HCT116 (cell line): ENCODE data around the gene ATXN7L1. TPM values are rescaled to one million over a fixed set of nuclear protein-coding genes. Genes with fewer than 3 reads are reported as not detected.

Source experiments
- ATAC-seq: fragments of 200-7000 bp; cut with Tn5 transposase; 2 replicates; pipeline ENCODE4 v1.9.1; 2020; ENCODE audit warnings: mild to moderate bottlenecking, moderate library complexity
- BruUV-seq: library from RNA; stranded (reverse); fragments of 400-500 nt; replicated peaks from 2 replicates; lab custom pipeline; 2021; lab: Mats Ljungman, UMichigan
- CTCF ChIA-PET: fragments of 300-600 bp; sonication (Branson Sonifier 250); formaldehyde crosslinking; loops from one replicate; lab custom pipeline; 2021; ENCODE audit warnings: antibody characterized with exemption; lab: Charles Lee
- POLR2A ChIA-PET: fragments of 300-600, 350-600 bp; sonication (Branson Sonifier 250); formaldehyde crosslinking; loops from one replicate; lab custom pipeline; 2021; ENCODE audit warnings: antibody characterized with exemption; lab: Charles Lee
- RAD21 ChIA-PET, 2 experiments: fragments of 300-600 bp; sonication (Branson Sonifier 250); formaldehyde crosslinking; loops; one replicate each; lab custom pipeline; 2023; ENCODE audit warnings: low total read pairs in 2 of 2; ENCODE audit not compliant: uncharacterized antibody in 2 of 2, unreplicated experiment in 2 of 2, low non-redundant PET in 1 of 2; lab: Charles Lee
- DNase-seq: peaks from one replicate; pipeline ENCODE4 v3.0.0-alpha.2; 2010; ENCODE audit warnings: low read depth, low spot score
- H2AFZ ChIP-seq: fragments of 200-600 bp; shearing (Covaris generic), sonication (generic); 2 replicates; pipeline ENCODE4 v1.6.1; 2017; ENCODE audit warnings: low read depth, mixed run types, mixed read lengths, antibody characterized with exemption, low read length; ENCODE audit not compliant: poor library complexity, severe bottlenecking
- H3K27ac ChIP-seq: 2 replicates; pipeline ENCODE4 v1.5.1; 2012; ENCODE audit warnings: low read depth, low read length
- H3K27me3 ChIP-seq: fragments of 200-600 bp; sonication (generic); 2 replicates; pipeline ENCODE4 v1.6.1; 2016; ENCODE audit warnings: mixed run types, low read length, mixed read lengths; ENCODE audit not compliant: insufficient read depth
- H3K36me3 ChIP-seq, 2 experiments: fragments of 200-500 bp in 1 of 2; fragments of 200-600 bp in 1 of 2; sonication (Bioruptor generic) in 1 of 2; sonication (generic) in 1 of 2; 2 replicates each; pipeline versions ENCODE4 v1.5.1 to v1.6.1; 2014 to 2016; ENCODE audit warnings: low read length in 2 of 2, inconsistent platforms in 1 of 2, mixed read lengths in 1 of 2, mixed run types in 1 of 2; ENCODE audit not compliant: insufficient read depth in 2 of 2, control insufficient read depth in 1 of 2
- H3K4me1 ChIP-seq, 2 experiments: fragments of 200-600 bp in 1 of 2; sonication (generic) in 1 of 2; 2 replicates each; pipeline versions ENCODE4 v1.5.1 to v1.6.1; 2012 to 2017; ENCODE audit warnings: low read length in 2 of 2, inconsistent platforms in 1 of 2, mild to moderate bottlenecking in 1 of 2, mixed read lengths in 1 of 2, mixed run types in 1 of 2, moderate library complexity in 1 of 2; ENCODE audit not compliant: insufficient read depth in 2 of 2, control insufficient read depth in 1 of 2
- H3K4me2 ChIP-seq: fragments of 200-600 bp; sonication (generic); 2 replicates; pipeline ENCODE4 v1.6.1; 2017; ENCODE audit warnings: mixed run types, low read length, mixed read lengths
- H3K4me3 ChIP-seq, 2 experiments: fragments of 200-600 bp in 1 of 2; sonication (generic) in 1 of 2; replicated peaks in 1 of 2; 2 replicates each; pipeline ENCODE4 v1.5.1; 2011 to 2016; ENCODE audit warnings: low read length in 2 of 2, control low read depth in 1 of 2, low read depth in 1 of 2, mild to moderate bottlenecking in 1 of 2, mixed read lengths in 1 of 2, mixed run types in 1 of 2
- H3K79me2 ChIP-seq: fragments of 200-600 bp; sonication (generic); 2 replicates; pipeline ENCODE4 v1.6.1; 2017; ENCODE audit warnings: mild to moderate bottlenecking, mixed run types, low read length, moderate library complexity, mixed read lengths; ENCODE audit not compliant: insufficient read depth
- H3K9ac ChIP-seq: fragments of 200-600 bp; sonication (generic); 2 replicates; pipeline ENCODE4 v1.6.1; 2016; ENCODE audit warnings: low read length, mixed read lengths
- H3K9me2 ChIP-seq: fragments of 200-600 bp; sonication (generic), shearing (Covaris generic); 2 replicates; pipeline ENCODE4 v1.6.1; 2017; ENCODE audit warnings: mixed run types, mild to moderate bottlenecking, moderate library complexity; ENCODE audit not compliant: insufficient read depth
- H3K9me3 ChIP-seq, 2 experiments: fragments of 200-500 bp in 1 of 2; fragments of 200-600 bp in 1 of 2; sonication (Bioruptor generic) in 1 of 2; sonication (generic) in 1 of 2; 2 replicates each; pipeline ENCODE4 v1.6.1; 2014 to 2017; ENCODE audit warnings: low read length in 2 of 2, mixed read lengths in 2 of 2, inconsistent platforms in 1 of 2, low read depth in 1 of 2, mild to moderate bottlenecking in 1 of 2, mixed run types in 1 of 2, moderate library complexity in 1 of 2; ENCODE audit not compliant: control insufficient read depth in 1 of 2, insufficient read depth in 1 of 2
- H4K20me1 ChIP-seq: fragments of 200-600 bp; sonication (generic), shearing (Covaris generic); 2 replicates; pipeline ENCODE4 v1.6.1; 2017; ENCODE audit warnings: mixed run types, mild to moderate bottlenecking, moderate library complexity; ENCODE audit not compliant: insufficient read depth
- CBX3 ChIP-seq: IDR thresholded peaks from 2 replicates; pipeline ENCODE4 v1.6.1; 2012; ENCODE audit warnings: low read depth
- CEBPB ChIP-seq: IDR thresholded peaks from 2 replicates; pipeline ENCODE4 v1.6.1; 2012; ENCODE audit warnings: low read depth
- CTCF ChIP-seq, 3 experiments: fragments of 200-600 bp in 1 of 3; sonication (generic) in 1 of 3; IDR thresholded peaks in 2 of 3; conservative IDR thresholded peaks in 1 of 3; 2 replicates each; pipeline ENCODE4 v1.5.1; 2012 to 2017; ENCODE audit warnings: low read depth in 2 of 3, low read length in 2 of 3, antibody characterized with exemption in 1 of 3, borderline replicate concordance in 1 of 3, control low read depth in 1 of 3, mild to moderate bottlenecking in 1 of 3, mixed read lengths in 1 of 3, mixed run types in 1 of 3, moderate library complexity in 1 of 3; ENCODE audit not compliant: insufficient read depth in 1 of 3
- EZH2 ChIP-seq: fragments of 200-600 bp; sonication (generic); IDR thresholded peaks from 2 replicates; pipeline ENCODE4 v1.6.1; 2017; ENCODE audit warnings: antibody characterized with exemption, mixed run types
- EZH2phosphoT487 ChIP-seq: fragments of 200-600 bp; IDR thresholded peaks from 2 replicates; pipeline ENCODE4 v1.6.1; 2018; ENCODE audit warnings: antibody characterized with exemption, borderline replicate concordance
- FOSL1 ChIP-seq: IDR thresholded peaks from 2 replicates; pipeline ENCODE4 v1.6.1; 2012; ENCODE audit warnings: low read depth
- JUND ChIP-seq: IDR thresholded peaks from 2 replicates; pipeline ENCODE4 v1.6.1; 2012
- MAX ChIP-seq: IDR thresholded peaks from 2 replicates; pipeline ENCODE4 v1.6.1; 2012
- POLR2A ChIP-seq: IDR thresholded peaks from 2 replicates; pipeline ENCODE4 v1.7.0; 2011; ENCODE audit warnings: borderline replicate concordance; ENCODE audit not compliant: insufficient read depth, insufficient read length; ENCODE audit errors: extremely low read depth
- POLR2AphosphoS5 ChIP-seq: IDR thresholded peaks from 2 replicates; pipeline ENCODE4 v1.6.1; 2011; ENCODE audit warnings: mild to moderate bottlenecking, low read depth, low read length, moderate library complexity
- RAD21 ChIP-seq: IDR thresholded peaks from 2 replicates; pipeline ENCODE4 v1.6.1; 2012; ENCODE audit warnings: low read depth, mild to moderate bottlenecking
- SIN3A ChIP-seq: IDR thresholded peaks from 2 replicates; pipeline ENCODE4 v1.6.1; 2012; ENCODE audit warnings: low read depth
- SP1 ChIP-seq: IDR thresholded peaks from 2 replicates; pipeline ENCODE4 v1.6.1; 2012; ENCODE audit warnings: low read depth
- SRF ChIP-seq: IDR thresholded peaks from 2 replicates; pipeline ENCODE4 v1.6.1; 2012; ENCODE audit warnings: low read depth
- TCF7L2 ChIP-seq: IDR thresholded peaks from 2 replicates; pipeline ENCODE4 v1.7.0; 2011; ENCODE audit warnings: borderline replicate concordance, inconsistent platforms; ENCODE audit not compliant: insufficient read depth, insufficient read length; ENCODE audit errors: extremely low read depth
- YY1 ChIP-seq: IDR thresholded peaks from 2 replicates; pipeline ENCODE4 v1.6.1; 2011; ENCODE audit warnings: low read length, low read depth, moderate library complexity, mild to moderate bottlenecking; ENCODE audit not compliant: insufficient replicate concordance; ENCODE audit errors: extremely low read depth
- ZBTB33 ChIP-seq: IDR thresholded peaks from 2 replicates; pipeline ENCODE4 v1.6.1; 2011; ENCODE audit warnings: mild to moderate bottlenecking, low read length, moderate library complexity; ENCODE audit not compliant: insufficient replicate concordance; ENCODE audit errors: extremely low read depth
- ZFX ChIP-seq: fragments of 450-650 bp; IDR thresholded peaks from 2 replicates; pipeline ENCODE4 v1.6.1; 2017
- ZNF274 ChIP-seq: fragments of 200-500 bp; sonication (Bioruptor generic); IDR thresholded peaks from 2 replicates; pipeline ENCODE4 v1.6.1; 2014; ENCODE audit warnings: mild to moderate bottlenecking, low read depth, low read length, inconsistent platforms
- intact Hi-C: fragments of 100-400 bp; cut with micrococcal nuclease; formaldehyde crosslinking; loops from 2 replicates; pipeline ENCODE4 v1.10.0; 2022
- total RNA-seq: library from RNA; stranded (reverse); gene quantifications from one replicate; pipeline ENCODE4 v1.2.1, GENCODE V29; 2021; ENCODE audit not compliant: unreplicated experiment
- TF ChIP-seq, protein P1 (sequence below): IDR thresholded peaks from 2 replicates; pipeline ENCODE4 v1.6.1; 2012

Gene ATXN7L1
- total RNA-seq, 1 experiment from 2014 or later = 11.5 TPM

DNA sequence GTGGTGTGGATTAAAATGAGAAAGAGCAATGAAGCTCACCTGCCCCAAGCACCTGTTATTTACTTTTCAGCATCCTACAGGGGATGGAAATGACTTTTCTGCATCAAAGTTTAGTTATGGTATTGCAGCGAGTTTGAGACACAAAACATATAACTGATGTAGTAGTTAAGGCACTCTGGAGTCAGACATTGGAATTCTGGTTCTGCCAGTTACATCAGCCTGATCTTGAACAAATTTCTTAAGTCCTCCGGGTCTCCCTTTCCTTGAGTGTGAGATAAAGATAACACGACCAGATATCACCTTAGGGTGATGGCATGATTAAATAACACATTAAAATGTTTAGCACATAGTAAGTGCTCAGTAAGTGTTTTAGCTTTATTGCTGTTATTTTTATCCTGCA, 97.4 kb downstream of the ATXN7L1 start:
- Histone ChIP-seq H3K79me2 (no peaks in the 10 kb centered on the region), H3K9me2 (no peaks in the 10 kb centered on the region), H3K9ac (no peak overlapping the region), H4K20me1 (no peaks in the 10 kb centered on the region), H3K27ac (no peak overlapping the region), H3K4me2 (no peak overlapping the region), H3K4me1 (peaks cover 29 to 64% of the 10 kb centered on the region in 2 experiments), H3K4me3 (no peak overlapping the region), H2AFZ (no peak overlapping the region), H3K36me3 (no peaks in the 10 kb centered on the region), H3K27me3 (no peaks in the 10 kb centered on the region), H3K9me3 (no peaks in the 10 kb centered on the region)
- TF ChIP-seq MAX (no peak), ZFX (no peak), POLR2AphosphoS5 (no peak), YY1 (no peak), CTCF (IDR thresholded peaks at IDR 0.05 in 2 of 3, conservative IDR thresholded peaks at IDR 0.05 in 1 of 3; ENCODE audit: borderline replicate concordance in 1 of 3, insufficient read depth in 1 of 3, low read depth in 2 of 3, low read length in 2 of 3) (no peak), ZBTB33 (no peak), CEBPB (no peak), SIN3A (no peak), ZNF274 (no peak), SRF (no peak), SP1 (no peak), FOSL1 (no peak), EZH2 (no peak), RAD21 (no peak), JUND (no peak), POLR2A (no peak), TCF7L2 (no peak), EZH2phosphoT487 (no peak), CBX3 (no peak)
- TF ChIP-seq, protein P1, sequence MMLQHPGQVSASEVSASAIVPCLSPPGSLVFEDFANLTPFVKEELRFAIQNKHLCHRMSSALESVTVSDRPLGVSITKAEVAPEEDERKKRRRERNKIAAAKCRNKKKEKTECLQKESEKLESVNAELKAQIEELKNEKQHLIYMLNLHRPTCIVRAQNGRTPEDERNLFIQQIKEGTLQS = no peak
- ChIA-PET CTCF (no interaction called here), POLR2A (no interaction called here), RAD21 (no interaction called here)
- DNase-seq (no peak), ATAC-seq (no peak)
- intact Hi-C loops = no loop called here
- BruUV-seq = no TSS peak
